ENCODE results near the gene BABAM2.

GRCh38 chr2:28209261-28209691 lies 318.7 kb downstream of the BABAM2 start:
- TF ChIP-seq ZFP69B (tag by site-specific recombination; IDR thresholded peaks at IDR 0.05) (no peak), ZNF830 (tag by site-specific recombination; IDR thresholded peaks at IDR 0.05; ENCODE audit: low read depth) (no peak), ZNF76 (tag by site-specific recombination; IDR thresholded peaks at IDR 0.05; ENCODE audit: borderline replicate concordance, low read depth) (no peak), CTCF (tag by site-specific recombination; IDR thresholded peaks at IDR 0.05) (no peak), ZNF366 (tag by site-specific recombination; conservative IDR thresholded peaks at IDR 0.05) (no peak), ZNF239 (tag by site-specific recombination; IDR thresholded peaks at IDR 0.05) (no peak), ZNF324 (tag by site-specific recombination; IDR thresholded peaks at IDR 0.05) (no peak), ZNF146 (tag by site-specific recombination; IDR thresholded peaks at IDR 0.05) (no peak), KLF1 (tag by site-specific recombination; IDR thresholded peaks at IDR 0.05) (no peak)
